ENCODE measurements around the gene ADAMTS15.

ADAMTS15 gene

DNA sequence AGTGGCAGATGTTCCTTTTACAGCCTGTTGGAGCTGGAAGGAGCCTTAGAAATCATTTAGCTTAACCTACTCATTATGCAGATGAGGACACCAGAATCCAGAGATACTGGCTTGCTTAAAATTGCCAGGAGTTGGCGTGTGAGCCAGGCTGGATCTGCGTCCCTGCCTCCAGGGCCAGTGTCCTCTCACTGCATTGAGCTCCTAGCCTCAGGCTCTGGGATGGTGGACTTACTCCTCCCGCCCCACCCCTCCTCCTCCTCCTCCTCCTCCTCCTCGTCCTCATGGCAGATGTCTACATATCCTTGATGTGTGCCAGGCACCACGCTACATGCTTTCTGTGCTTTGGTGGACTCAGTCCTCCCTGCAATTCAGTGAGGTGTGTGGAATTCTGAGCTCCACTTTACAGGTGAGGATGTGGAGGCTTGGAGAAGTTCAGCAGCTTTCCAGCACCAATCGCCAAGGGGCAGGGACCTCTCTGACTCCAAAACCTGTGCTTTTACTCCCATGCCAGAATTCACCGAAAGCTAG lies 24.1 kb downstream of the ADAMTS15 start:
- H3K27me3 ChIP-seq (ENCODE audit: control insufficient read depth, insufficient read depth, low read length): no peaks in the 10 kb centered on the region
- H3K36me3 ChIP-seq (ENCODE audit: control insufficient read depth, insufficient read depth, low read length): peaks cover 5% of the 10 kb centered on the region; the same call in 1 of the 2 replicates
- no peak overlapping the region for H3K27ac ChIP-seq (ENCODE audit: low read length)
- H3K9me3 ChIP-seq (ENCODE audit: control insufficient read depth, insufficient read depth, low read length): no peaks in the 10 kb centered on the region
- DNase-seq (ENCODE audit: low read depth, low spot score): no peak
- WGBS (ENCODE audit: insufficient coverage, insufficient read length): no CpG with 5 or more reads among the region's 7 CpGs
- H3K4me1 ChIP-seq (ENCODE audit: control insufficient read depth, insufficient read depth, low read length): no peaks in the 10 kb centered on the region
- H3K4me3 ChIP-seq (ENCODE audit: low read length): no peak overlapping the region

DNA sequence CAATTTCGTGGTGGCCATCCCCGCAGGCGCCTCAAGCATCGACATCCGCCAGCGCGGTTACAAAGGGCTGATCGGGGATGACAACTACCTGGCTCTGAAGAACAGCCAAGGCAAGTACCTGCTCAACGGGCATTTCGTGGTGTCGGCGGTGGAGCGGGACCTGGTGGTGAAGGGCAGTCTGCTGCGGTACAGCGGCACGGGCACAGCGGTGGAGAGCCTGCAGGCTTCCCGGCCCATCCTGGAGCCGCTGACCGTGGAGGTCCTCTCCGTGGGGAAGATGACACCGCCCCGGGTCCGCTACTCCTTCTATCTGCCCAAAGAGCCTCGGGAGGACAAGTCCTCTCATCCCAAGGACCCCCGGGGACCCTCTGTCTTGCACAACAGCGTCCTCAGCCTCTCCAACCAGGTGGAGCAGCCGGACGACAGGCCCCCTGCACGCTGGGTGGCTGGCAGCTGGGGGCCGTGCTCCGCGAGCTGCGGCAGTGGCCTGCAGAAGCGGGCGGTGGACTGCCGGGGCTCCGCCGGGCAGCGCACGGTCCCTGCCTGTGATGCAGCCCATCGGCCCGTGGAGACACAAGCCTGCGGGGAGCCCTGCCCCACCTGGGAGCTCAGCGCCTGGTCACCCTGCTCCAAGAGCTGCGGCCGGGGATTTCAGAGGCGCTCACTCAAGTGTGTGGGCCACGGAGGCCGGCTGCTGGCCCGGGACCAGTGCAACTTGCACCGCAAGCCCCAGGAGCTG lies 24.8 kb downstream of the ADAMTS15 start:
- Histone ChIP-seq H3K9me3 (ENCODE audit: control insufficient read depth, insufficient read depth, low read length) (no peaks in the 10 kb centered on the region), H3K4me1 (ENCODE audit: control insufficient read depth, insufficient read depth, low read length) (peaks cover under 1% of the 10 kb centered on the region; the same call in 1 of the 2 replicates), H3K27me3 (ENCODE audit: control insufficient read depth, insufficient read depth, low read length) (no peaks in the 10 kb centered on the region), H3K36me3 (ENCODE audit: control insufficient read depth, insufficient read depth, low read length) (peaks cover 5% of the 10 kb centered on the region; the same call in 1 of the 2 replicates), H3K27ac (ENCODE audit: low read length) (no peak overlapping the region), H3K4me3 (ENCODE audit: low read length) (no peak overlapping the region)
- DNase-seq (ENCODE audit: low read depth, low spot score): no peak
- WGBS (ENCODE audit: insufficient coverage, insufficient read length): no CpG with 5 or more reads among the region's 52 CpGs

GRCh38 chr11:130473795-130474377 lies 25.4 kb downstream of the ADAMTS15 start:
- no peak overlapping the region for H3K4me3 ChIP-seq (ENCODE audit: low read length)
- peaks cover 3% of the 10 kb centered on the region; the same call in 1 of the 2 replicates for H3K4me1 ChIP-seq (ENCODE audit: control insufficient read depth, insufficient read depth, low read length)
- no peak overlapping the region for H3K27ac ChIP-seq (ENCODE audit: low read length)
- H3K27me3 ChIP-seq (ENCODE audit: control insufficient read depth, insufficient read depth, low read length): no peaks in the 10 kb centered on the region
- peaks cover 5% of the 10 kb centered on the region; the same call in 1 of the 2 replicates for H3K36me3 ChIP-seq (ENCODE audit: control insufficient read depth, insufficient read depth, low read length)
- no peaks in the 10 kb centered on the region for H3K9me3 ChIP-seq (ENCODE audit: control insufficient read depth, insufficient read depth, low read length)
- DNase-seq (ENCODE audit: low read depth, low spot score): no peak
- no CpG with 5 or more reads among the region's 21 CpGs for WGBS (ENCODE audit: insufficient coverage, insufficient read length)

DNA sequence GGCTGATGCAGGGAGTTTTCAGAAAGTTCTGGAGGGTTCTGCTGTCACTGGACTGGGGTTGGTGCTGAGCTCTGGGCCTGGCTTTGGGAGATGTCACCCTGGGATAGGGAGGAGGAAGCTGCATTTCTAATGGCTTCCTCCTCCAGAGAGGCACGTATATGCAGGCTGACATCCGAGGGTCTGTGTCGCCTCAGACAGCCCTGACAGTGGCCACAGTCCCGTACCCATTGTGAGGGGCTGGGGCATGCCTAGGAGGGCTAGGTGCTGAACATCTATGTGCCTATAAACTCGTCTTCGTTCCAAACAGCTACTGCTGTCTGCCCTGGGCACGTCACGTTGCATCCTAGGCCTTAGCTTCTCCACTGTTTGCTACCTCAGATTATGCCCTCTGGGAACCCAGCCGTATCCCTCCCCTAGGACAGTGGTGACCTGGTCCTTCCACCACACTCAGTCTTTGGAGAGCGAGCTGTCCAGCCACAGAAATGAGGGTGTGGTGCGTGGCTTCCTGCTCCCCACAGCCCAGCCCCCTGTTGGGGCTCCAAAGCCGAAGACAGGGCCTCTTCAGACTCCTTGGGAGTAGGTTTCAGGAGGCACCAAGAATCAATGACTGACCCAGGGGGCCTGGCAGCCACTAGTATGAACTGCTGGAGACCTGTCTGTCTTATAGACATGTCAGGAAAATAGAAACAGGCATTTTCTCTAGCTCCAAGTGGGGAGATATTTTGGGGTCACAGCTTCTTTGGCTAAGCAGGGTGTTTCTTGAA lies 26.4 kb downstream of the ADAMTS15 start:
- Histone ChIP-seq H3K27me3 (ENCODE audit: control insufficient read depth, insufficient read depth, low read length) (no peaks in the 10 kb centered on the region), H3K4me1 (ENCODE audit: control insufficient read depth, insufficient read depth, low read length) (peaks cover 3% of the 10 kb centered on the region; the same call in 1 of the 2 replicates), H3K9me3 (ENCODE audit: control insufficient read depth, insufficient read depth, low read length) (no peaks in the 10 kb centered on the region), H3K4me3 (ENCODE audit: low read length) (no peak overlapping the region), H3K27ac (ENCODE audit: low read length) (no peak overlapping the region), H3K36me3 (ENCODE audit: control insufficient read depth, insufficient read depth, low read length) (peaks cover 5% of the 10 kb centered on the region; the same call in 1 of the 2 replicates)
- DNase-seq (ENCODE audit: low read depth, low spot score): no peak
- WGBS (ENCODE audit: insufficient coverage, insufficient read length): no CpG with 5 or more reads among the region's 12 CpGs

DNA sequence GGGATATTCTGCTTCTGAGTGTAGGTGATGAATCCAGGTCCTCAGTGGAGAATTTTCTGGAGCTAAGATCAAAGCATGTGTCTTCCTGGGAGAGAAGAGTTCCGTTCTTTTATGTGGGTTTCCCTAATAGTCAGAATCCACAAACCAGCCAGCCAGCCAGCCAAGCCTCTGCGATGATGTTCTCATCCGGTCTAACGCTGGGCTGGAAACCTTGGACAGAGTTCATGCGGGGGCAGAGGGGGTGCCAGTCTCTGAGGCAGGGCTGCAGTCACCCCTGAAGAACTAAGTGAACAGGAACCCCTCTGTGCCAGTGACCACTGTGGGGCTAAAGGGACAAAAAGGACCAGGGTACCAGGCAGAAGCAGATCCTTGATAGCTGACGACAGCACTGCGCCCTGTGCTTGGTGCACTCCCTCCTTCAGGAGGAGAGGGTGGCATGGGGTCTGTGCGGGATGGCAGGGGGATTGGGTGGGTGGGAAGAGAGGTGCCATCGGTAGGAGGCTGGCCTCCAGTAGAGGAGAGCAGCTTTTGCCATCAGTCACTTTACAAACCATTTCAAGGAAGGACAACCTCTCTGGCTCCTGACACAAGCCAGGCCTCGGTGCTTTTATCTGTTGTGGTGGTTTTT lies 27.1 kb downstream of the ADAMTS15 start:
- WGBS (ENCODE audit: insufficient coverage, insufficient read length): no CpG with 5 or more reads among the region's 10 CpGs
- no peaks in the 10 kb centered on the region for H3K9me3 ChIP-seq (ENCODE audit: control insufficient read depth, insufficient read depth, low read length)

GRCh38 chr11:130476200-130476921 lies 27.9 kb downstream of the ADAMTS15 start:
- no peak overlapping the region for H3K4me3 ChIP-seq (ENCODE audit: low read length)
- H3K27me3 ChIP-seq (ENCODE audit: control insufficient read depth, insufficient read depth, low read length): no peaks in the 10 kb centered on the region
- H3K4me1 ChIP-seq (ENCODE audit: control insufficient read depth, insufficient read depth, low read length): peaks cover 3% of the 10 kb centered on the region; the same call in 1 of the 2 replicates
- DNase-seq (ENCODE audit: low read depth, low spot score): no peak
- peaks cover 5% of the 10 kb centered on the region; the same call in 1 of the 2 replicates for H3K36me3 ChIP-seq (ENCODE audit: control insufficient read depth, insufficient read depth, low read length)
- WGBS (ENCODE audit: insufficient coverage, insufficient read length): no CpG with 5 or more reads among the region's 12 CpGs
- H3K9me3 ChIP-seq (ENCODE audit: control insufficient read depth, insufficient read depth, low read length): no peaks in the 10 kb centered on the region
- no peak overlapping the region for H3K27ac ChIP-seq (ENCODE audit: low read length)

More for the DNA sequence above, 27.1 kb downstream of the ADAMTS15 start:
- Histone ChIP-seq H3K4me1 (ENCODE audit: control insufficient read depth, insufficient read depth, low read length) (peaks cover 3% of the 10 kb centered on the region; the same call in 1 of the 2 replicates), H3K27me3 (ENCODE audit: control insufficient read depth, insufficient read depth, low read length) (no peaks in the 10 kb centered on the region), H3K27ac (ENCODE audit: low read length) (no peak overlapping the region), H3K4me3 (ENCODE audit: low read length) (no peak overlapping the region), H3K36me3 (ENCODE audit: control insufficient read depth, insufficient read depth, low read length) (peaks cover 5% of the 10 kb centered on the region; the same call in 1 of the 2 replicates)
- no peak for DNase-seq (ENCODE audit: low read depth, low spot score)

DNA sequence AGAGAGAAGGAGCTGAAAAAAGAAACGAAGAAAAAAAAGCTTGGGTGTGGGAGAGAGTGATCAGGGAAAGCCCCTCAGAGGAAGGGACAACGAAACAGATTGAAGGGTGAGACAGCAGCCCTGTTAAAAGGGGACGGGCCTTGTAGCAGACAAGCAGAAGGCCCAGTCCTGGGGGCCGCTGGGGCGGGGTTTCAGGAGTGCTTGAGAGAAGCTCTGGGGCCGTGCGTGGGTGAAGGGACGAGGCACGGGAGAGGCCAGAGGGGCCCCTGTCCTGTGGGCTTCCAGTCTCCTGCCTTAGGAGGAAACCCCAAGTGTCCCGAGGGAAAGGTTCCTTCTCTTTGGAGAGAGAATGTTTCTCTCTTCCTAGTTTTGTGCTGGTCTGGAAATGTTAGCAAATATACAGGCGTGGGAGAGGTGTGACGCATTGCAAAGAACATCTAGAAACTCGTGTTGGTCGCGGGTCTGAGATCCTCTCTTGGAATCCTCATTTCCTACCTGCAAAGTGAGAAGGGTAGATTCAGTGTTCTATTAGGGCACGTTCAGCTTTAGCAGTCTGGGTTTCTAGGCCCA lies 28.6 kb downstream of the ADAMTS15 start:
- no peaks in the 10 kb centered on the region for H3K27me3 ChIP-seq (ENCODE audit: control insufficient read depth, insufficient read depth, low read length)
- no CpG with 5 or more reads among the region's 16 CpGs for WGBS (ENCODE audit: insufficient coverage, insufficient read length)
- H3K4me1 ChIP-seq (ENCODE audit: control insufficient read depth, insufficient read depth, low read length): peaks cover 3% of the 10 kb centered on the region; the same call in 1 of the 2 replicates
- no peak overlapping the region for H3K4me3 ChIP-seq (ENCODE audit: low read length)
- no peak for DNase-seq (ENCODE audit: low read depth, low spot score)
- H3K9me3 ChIP-seq (ENCODE audit: control insufficient read depth, insufficient read depth, low read length): no peaks in the 10 kb centered on the region
- peaks cover 5% of the 10 kb centered on the region; the same call in 1 of the 2 replicates for H3K36me3 ChIP-seq (ENCODE audit: control insufficient read depth, insufficient read depth, low read length)
- H3K27ac ChIP-seq (ENCODE audit: low read length): no peak overlapping the region

GRCh38 chr11:130477586-130478203 lies 29.2 kb downstream of the ADAMTS15 start:
- H3K27ac ChIP-seq (ENCODE audit: low read length): no peak overlapping the region
- no peak overlapping the region for H3K4me3 ChIP-seq (ENCODE audit: low read length)
- H3K9me3 ChIP-seq (ENCODE audit: control insufficient read depth, insufficient read depth, low read length): no peaks in the 10 kb centered on the region
- H3K36me3 ChIP-seq (ENCODE audit: control insufficient read depth, insufficient read depth, low read length): peaks cover 5% of the 10 kb centered on the region; the same call in 1 of the 2 replicates
- DNase-seq (ENCODE audit: low read depth, low spot score): no peak
- peaks cover 3% of the 10 kb centered on the region; the same call in 1 of the 2 replicates for H3K4me1 ChIP-seq (ENCODE audit: control insufficient read depth, insufficient read depth, low read length)
- no peaks in the 10 kb centered on the region for H3K27me3 ChIP-seq (ENCODE audit: control insufficient read depth, insufficient read depth, low read length)
- WGBS (ENCODE audit: insufficient coverage, insufficient read length): no CpG with 5 or more reads among the region's 6 CpGs

- Histone ChIP-seq H3K27ac (ENCODE audit: low read length) (no peak overlapping the region), H3K4me1 (ENCODE audit: control insufficient read depth, insufficient read depth, low read length) (peaks cover 3% of the 10 kb centered on the region; the same call in 1 of the 2 replicates), H3K9me3 (ENCODE audit: control insufficient read depth, insufficient read depth, low read length) (no peaks in the 10 kb centered on the region), H3K36me3 (ENCODE audit: control insufficient read depth, insufficient read depth, low read length) (peaks cover 2% of the 10 kb centered on the region; the same call in 1 of the 2 replicates), H3K4me3 (ENCODE audit: low read length) (no peak overlapping the region), H3K27me3 (ENCODE audit: control insufficient read depth, insufficient read depth, low read length) (no peaks in the 10 kb centered on the region)
- WGBS (ENCODE audit: insufficient coverage, insufficient read length): no CpG with 5 or more reads among the region's 10 CpGs
- DNase-seq (ENCODE audit: low read depth, low spot score): no peak
These were observed 29.8 kb downstream of the ADAMTS15 start for GRCh38 chr11:130478204-130478701.

Measured in iPS DF 6.9 (cell line).